Caco-2 (cell line): ENCODE measurements around the gene BCAS3. TPM values are rescaled to one million over a fixed set of nuclear protein-coding genes. Genes with fewer than 3 reads are reported as not detected.

Experiments
- BruUV-seq: library from RNA; stranded (reverse); fragments of 400-500 nt; replicated peaks from 2 replicates; lab custom pipeline; 2021; lab: Mats Ljungman, UMichigan
- CTCF ChIA-PET: fragments of 300-600 bp; sonication (Branson Sonifier 250); formaldehyde crosslinking; loops from one replicate; lab custom pipeline; 2022; ENCODE audit warnings: antibody characterized with exemption; lab: Charles Lee
- POLR2A ChIA-PET: fragments of 300-600 bp; sonication (Branson Sonifier 250); formaldehyde crosslinking; loops from one replicate; lab custom pipeline; 2022; ENCODE audit warnings: antibody characterized with exemption; lab: Charles Lee
- DNase-seq, 2 experiments: peaks; one replicate each; pipeline versions ENCODE4 v3.0.0 to v3.0.0-alpha.2; 2020 to 2022
- H3K27me3 ChIP-seq: replicated peaks from 2 replicates; pipeline ENCODE4 v1.6.0; 2011; ENCODE audit warnings: low read length; ENCODE audit not compliant: control insufficient read depth, insufficient read depth
- H3K36me3 ChIP-seq: 2 replicates; pipeline ENCODE4 v1.5.1; 2011; ENCODE audit warnings: low read length; ENCODE audit not compliant: control insufficient read depth, insufficient read depth
- H3K4me1 ChIP-seq: fragments of 250-450 bp; sonication (Bioruptor Pico); 2 replicates; pipeline ENCODE4 v1.5.1; 2020; ENCODE audit warnings: mild to moderate bottlenecking
- H3K4me3 ChIP-seq: 2 replicates; pipeline ENCODE4 v1.5.1; 2011; ENCODE audit warnings: low read depth, mild to moderate bottlenecking, control low read depth, low read length
- H3K9me3 ChIP-seq: fragments of 250-450 bp; sonication (Bioruptor Pico); 2 replicates; pipeline ENCODE4 v1.5.1; 2020; ENCODE audit warnings: mild to moderate bottlenecking, moderate library complexity
- H3K27ac Mint-ChIP-seq: one replicate; pipeline ENCODE4 v1.8.0; 2022; ENCODE audit warnings: mixed read lengths; ENCODE audit not compliant: unreplicated experiment
- H3K27me3 Mint-ChIP-seq: one replicate; pipeline ENCODE4 v1.8.0; 2022; ENCODE audit warnings: mixed read lengths; ENCODE audit not compliant: insufficient read depth, unreplicated experiment
- H3K36me3 Mint-ChIP-seq: one replicate; pipeline ENCODE4 v1.8.0; 2022; ENCODE audit warnings: mild to moderate bottlenecking, mixed read lengths; ENCODE audit not compliant: insufficient read depth, unreplicated experiment
- H3K4me1 Mint-ChIP-seq: one replicate; pipeline ENCODE4 v1.8.0; 2022; ENCODE audit warnings: low read depth, mixed read lengths; ENCODE audit not compliant: unreplicated experiment
- H3K4me3 Mint-ChIP-seq: one replicate; pipeline ENCODE4 v1.8.0; 2022; ENCODE audit warnings: mild to moderate bottlenecking, moderate library complexity, mixed read lengths; ENCODE audit not compliant: unreplicated experiment
- H3K9me3 Mint-ChIP-seq: one replicate; pipeline ENCODE4 v1.8.0; 2022; ENCODE audit warnings: mixed read lengths; ENCODE audit not compliant: unreplicated experiment
- CTCF ChIP-seq, 2 experiments: fragments of 200-600 bp in 1 of 2; IDR thresholded peaks; 1 replicate in 1 of 2; 2 replicates in 1 of 2; pipeline versions ENCODE4 v1.5.1 to v1.8.0; 2011 to 2022; ENCODE audit warnings: antibody characterized with exemption in 1 of 2, control low read depth in 1 of 2, inconsistent platforms in 1 of 2, low read depth in 1 of 2, low read length in 1 of 2, mild to moderate bottlenecking in 1 of 2, moderate library complexity in 1 of 2; ENCODE audit not compliant: insufficient read depth in 1 of 2, severe bottlenecking in 1 of 2, unreplicated experiment in 1 of 2
- intact Hi-C: fragments of 100-400 bp; cut with micrococcal nuclease; formaldehyde crosslinking; loops from one replicate; pipeline ENCODE4 v1.10.0; 2022; ENCODE audit not compliant: unreplicated experiment
- total RNA-seq: library from RNA; stranded (reverse); gene quantifications from 2 replicates; pipeline ENCODE4 v1.2.3, GENCODE V29; 2022

Gene BCAS3
- total RNA-seq, 1 experiment from 2014 or later: 44.1 TPM

- Mint-ChIP-seq H3K4me3 (no peak overlapping the region), H3K36me3 (no peaks in the 10 kb centered on the region), H3K4me1 (peaks cover 18% of the 10 kb centered on the region), H3K27me3 (no peaks in the 10 kb centered on the region), H3K27ac (no peak overlapping the region), H3K9me3 (no peaks in the 10 kb centered on the region)
- BruUV-seq: no TSS peak
- CTCF ChIA-PET: no interaction called here
- TF ChIP-seq CTCF (IDR thresholded peaks at IDR 0.05; ENCODE audit: insufficient read depth in 1 of 2, low read depth in 1 of 2, low read length in 1 of 2, severe bottlenecking in 1 of 2, unreplicated experiment in 1 of 2): no peak
- POLR2A ChIA-PET: no interaction called here
- Histone ChIP-seq H3K9me3 (no peaks in the 10 kb centered on the region), H3K27me3 (no peaks in the 10 kb centered on the region), H3K4me3 (no peak overlapping the region), H3K36me3 (no peaks in the 10 kb centered on the region), H3K4me1 (peaks cover 13% of the 10 kb centered on the region)
- no peak for DNase-seq
- intact Hi-C loops: no loop called here
Measured at GRCh38 chr17:61209525-61209924, 531.9 kb downstream of the BCAS3 start.

GRCh38 chr17:61211236-61211635 is 533.6 kb downstream of the BCAS3 start:
- H3K27ac Mint-ChIP-seq: no peak overlapping the region
- no peak overlapping the region for H3K4me3 Mint-ChIP-seq
- no peaks in the 10 kb centered on the region for H3K9me3 Mint-ChIP-seq
- peaks cover 18% of the 10 kb centered on the region for H3K4me1 Mint-ChIP-seq
- TF ChIP-seq CTCF (IDR thresholded peaks at IDR 0.05; ENCODE audit: insufficient read depth in 1 of 2, low read depth in 1 of 2, low read length in 1 of 2, severe bottlenecking in 1 of 2, unreplicated experiment in 1 of 2): no peak
- intact Hi-C loops: no loop called here
- Histone ChIP-seq H3K27me3 (no peaks in the 10 kb centered on the region), H3K9me3 (no peaks in the 10 kb centered on the region), H3K36me3 (no peaks in the 10 kb centered on the region), H3K4me1 (peaks cover 13% of the 10 kb centered on the region), H3K4me3 (no peak overlapping the region)
- DNase-seq: no peak
- BruUV-seq: no TSS peak
- ChIA-PET POLR2A (no interaction called here), CTCF (no interaction called here)
- H3K36me3 Mint-ChIP-seq: no peaks in the 10 kb centered on the region
- H3K27me3 Mint-ChIP-seq: no peaks in the 10 kb centered on the region

GRCh38 chr17:61212655-61213054 is 535.0 kb downstream of the BCAS3 start:
- H3K4me3 Mint-ChIP-seq: no peak overlapping the region
- DNase-seq: no peak
- no peaks in the 10 kb centered on the region for H3K27me3 Mint-ChIP-seq
- Histone ChIP-seq H3K36me3 (no peaks in the 10 kb centered on the region), H3K27me3 (no peaks in the 10 kb centered on the region), H3K4me1 (peaks cover 11% of the 10 kb centered on the region), H3K4me3 (no peak overlapping the region), H3K9me3 (no peaks in the 10 kb centered on the region)
- no peaks in the 10 kb centered on the region for H3K36me3 Mint-ChIP-seq
- H3K4me1 Mint-ChIP-seq: peaks cover 20% of the 10 kb centered on the region
- intact Hi-C loops: no loop called here
- BruUV-seq: no TSS peak
- CTCF ChIA-PET: interaction anchor here (0.6 kb wide), 1 partner anchor 611 kb away, joined by 3 read pairs; no protein-coding TSS in a partner anchor
- no peaks in the 10 kb centered on the region for H3K9me3 Mint-ChIP-seq
- H3K27ac Mint-ChIP-seq: no peak overlapping the region
- no peak for TF ChIP-seq CTCF (IDR thresholded peaks at IDR 0.05; ENCODE audit: insufficient read depth in 1 of 2, low read depth in 1 of 2, low read length in 1 of 2, severe bottlenecking in 1 of 2, unreplicated experiment in 1 of 2)
- POLR2A ChIA-PET: no interaction called here
